OCI-LY1 (cell line): ENCODE measurements around the gene GDF9.
A peak's percentile ranks its signal among the peaks of the same experiment; 100 is the strongest.

Experiments used
- H2AFZ ChIP-seq: fragments of 200-600 bp; sonication (generic), shearing (Covaris generic); 2 replicates; pipeline ENCODE4 v1.6.0; 2014; ENCODE audit warnings: antibody characterized with exemption, mild to moderate bottlenecking, low read length
- H3F3A ChIP-seq: fragments of 200-600 bp; sonication (generic), shearing (Covaris generic); 2 replicates; pipeline ENCODE4 v1.6.0; 2014; ENCODE audit warnings: mild to moderate bottlenecking, antibody characterized with exemption, low read length, moderate library complexity; ENCODE audit not compliant: insufficient read depth
- H3K27ac ChIP-seq: fragments of 200-600 bp; sonication (generic); 2 replicates; pipeline ENCODE4 v1.5.1; 2014; ENCODE audit warnings: low read length, mixed run types, mild to moderate bottlenecking, low read depth; ENCODE audit not compliant: poor library complexity, severe bottlenecking
- H3K27me3 ChIP-seq: fragments of 200-600 bp; sonication (generic); 2 replicates; pipeline ENCODE4 v1.6.0; 2014; ENCODE audit warnings: antibody characterized with exemption, mild to moderate bottlenecking, low read length, moderate library complexity; ENCODE audit not compliant: insufficient read depth
- H3K36me3 ChIP-seq: fragments of 200-600 bp; sonication (generic); 2 replicates; pipeline ENCODE4 v1.6.1; 2014; ENCODE audit warnings: mild to moderate bottlenecking, antibody characterized with exemption, low read length, moderate library complexity, mixed read lengths; ENCODE audit not compliant: insufficient read depth
- H3K4me1 ChIP-seq: fragments of 200-600 bp; sonication (generic); 2 replicates; pipeline ENCODE4 v1.5.1; 2014; ENCODE audit warnings: mild to moderate bottlenecking, low read length, moderate library complexity; ENCODE audit not compliant: insufficient read depth, severe bottlenecking
- H3K4me2 ChIP-seq: fragments of 200-600 bp; sonication (generic), shearing (Covaris generic); 2 replicates; pipeline ENCODE4 v1.6.1; 2014; ENCODE audit warnings: low read length
- H3K4me3 ChIP-seq: fragments of 200-600 bp; sonication (generic); 2 replicates; pipeline ENCODE4 v1.5.1; 2014; ENCODE audit warnings: low read length, low read depth, mild to moderate bottlenecking, mixed read lengths; ENCODE audit not compliant: poor library complexity, severe bottlenecking
- H3K79me2 ChIP-seq: fragments of 200-600 bp; shearing (Covaris generic); 2 replicates; pipeline ENCODE4 v1.6.1; 2016; ENCODE audit warnings: mixed run types, low read length, mixed read lengths; ENCODE audit not compliant: insufficient read depth
- H3K9ac ChIP-seq: fragments of 200-600 bp; sonication (generic), shearing (Covaris generic); 2 replicates; pipeline ENCODE4 v1.6.1; 2014; ENCODE audit warnings: mild to moderate bottlenecking, low read length, mixed read lengths
- H3K9me2 ChIP-seq: fragments of 200-600 bp; sonication (generic), shearing (Covaris generic); 2 replicates; pipeline ENCODE4 v1.6.1; 2014; ENCODE audit warnings: low read depth, mild to moderate bottlenecking, low read length, mixed read lengths
- H3K9me3 ChIP-seq: fragments of 200-600 bp; shearing (Covaris generic); 2 replicates; pipeline ENCODE4 v1.6.1; 2014; ENCODE audit warnings: low read length, mixed read lengths
- H4K20me1 ChIP-seq: fragments of 200-600 bp; sonication (generic), shearing (Covaris generic); 2 replicates; pipeline ENCODE4 v1.6.0; 2016; ENCODE audit warnings: mild to moderate bottlenecking, low read length; ENCODE audit not compliant: insufficient read depth
- CTCF ChIP-seq: fragments of 200-600 bp; sonication (generic), shearing (Covaris generic); IDR thresholded peaks from 2 replicates; pipeline ENCODE4 v1.5.1; 2017; ENCODE audit warnings: mild to moderate bottlenecking, antibody characterized with exemption, low read length, moderate library complexity, mixed read lengths
- EZH2 ChIP-seq: fragments of 200-600 bp; sonication (generic), shearing (Covaris generic); IDR thresholded peaks from 2 replicates; pipeline ENCODE4 v1.8.0; 2017; ENCODE audit warnings: borderline replicate concordance, mixed run types, mild to moderate bottlenecking, antibody characterized with exemption, low read length, moderate library complexity, mixed read lengths

The GDF9 gene

GRCh38 chr5:132883261-132883834 is 17.1 kb upstream of the GDF9 start:
- H2AFZ ChIP-seq = no peak overlapping the region
- H4K20me1 ChIP-seq = no peaks in the 10 kb centered on the region
- H3F3A ChIP-seq = no peaks in the 10 kb centered on the region
- no peaks in the 10 kb centered on the region for H3K9me3 ChIP-seq
- no peak for TF ChIP-seq EZH2
- TF ChIP-seq CTCF = peak; percentile 69
- H3K27me3 ChIP-seq = no peaks in the 10 kb centered on the region
- no peak overlapping the region for H3K27ac ChIP-seq
- H3K4me2 ChIP-seq = no peak overlapping the region
- peaks cover 78% of the 10 kb centered on the region for H3K36me3 ChIP-seq
- no peaks in the 10 kb centered on the region for H3K79me2 ChIP-seq
- no peak overlapping the region for H3K4me3 ChIP-seq
- H3K9me2 ChIP-seq = no peaks in the 10 kb centered on the region
- H3K9ac ChIP-seq = no peak overlapping the region
- H3K4me1 ChIP-seq = peaks cover 6% of the 10 kb centered on the region

- H3K4me1 ChIP-seq = no peaks in the 10 kb centered on the region
- H3K9me3 ChIP-seq = no peaks in the 10 kb centered on the region
- peaks cover 74% of the 10 kb centered on the region for H3K36me3 ChIP-seq
- no peak overlapping the region for H3K4me3 ChIP-seq
- TF ChIP-seq CTCF (no peak), EZH2 (no peak)
- no peaks in the 10 kb centered on the region for H3F3A ChIP-seq
- no peaks in the 10 kb centered on the region for H4K20me1 ChIP-seq
- no peaks in the 10 kb centered on the region for H3K9me2 ChIP-seq
- no peak overlapping the region for H2AFZ ChIP-seq
- H3K4me2 ChIP-seq = no peak overlapping the region
- H3K79me2 ChIP-seq = no peaks in the 10 kb centered on the region
- H3K27ac ChIP-seq = no peak overlapping the region
- no peak overlapping the region for H3K9ac ChIP-seq
- H3K27me3 ChIP-seq = no peaks in the 10 kb centered on the region
These were observed 11.7 kb upstream of the GDF9 start for GRCh38 chr5:132877938-132878337.

GRCh38 chr5:132877466-132877865 is 11.2 kb upstream of the GDF9 start:
- no peak overlapping the region for H3K27ac ChIP-seq
- no peaks in the 10 kb centered on the region for H4K20me1 ChIP-seq
- no peak overlapping the region for H2AFZ ChIP-seq
- no peaks in the 10 kb centered on the region for H3K9me3 ChIP-seq
- no peak overlapping the region for H3K4me2 ChIP-seq
- H3K9me2 ChIP-seq = no peaks in the 10 kb centered on the region
- no peaks in the 10 kb centered on the region for H3F3A ChIP-seq
- no peak overlapping the region for H3K4me3 ChIP-seq
- H3K9ac ChIP-seq = no peak overlapping the region
- H3K36me3 ChIP-seq = peaks cover 74% of the 10 kb centered on the region
- no peaks in the 10 kb centered on the region for H3K27me3 ChIP-seq
- no peaks in the 10 kb centered on the region for H3K79me2 ChIP-seq
- TF ChIP-seq EZH2 (no peak), CTCF (no peak)
- H3K4me1 ChIP-seq = no peaks in the 10 kb centered on the region
